Esophagus squamous epithelium (tissue), 4 donors: ENCODE measurements around the gene LTBP1.

ENCODE experiments used
- POLR2A ChIP-seq, 4 donors: fragments of 450-650 bp; IDR thresholded peaks; one replicate each; pipeline ENCODE4 v1.6.1; 2017; ENCODE audit warnings: antibody characterized with exemption in 4 of 4, mild to moderate bottlenecking in 4 of 4, moderate library complexity in 3 of 4
- TF ChIP-seq, protein P1 (sequence below), 6 experiments: fragments of 450-650 bp in 4 of 6; fragments of 200-600 bp in 2 of 6; sonication (generic) in 2 of 6; IDR thresholded peaks; one replicate each; pipeline ENCODE4 v1.5.1; 2016 to 2019; ENCODE audit warnings: antibody characterized with exemption in 6 of 6, mild to moderate bottlenecking in 4 of 6, moderate library complexity in 4 of 6

GRCh38 chr2:33021542-33022227 lies 74.9 kb downstream of the LTBP1 start:
- TF ChIP-seq, protein P1, sequence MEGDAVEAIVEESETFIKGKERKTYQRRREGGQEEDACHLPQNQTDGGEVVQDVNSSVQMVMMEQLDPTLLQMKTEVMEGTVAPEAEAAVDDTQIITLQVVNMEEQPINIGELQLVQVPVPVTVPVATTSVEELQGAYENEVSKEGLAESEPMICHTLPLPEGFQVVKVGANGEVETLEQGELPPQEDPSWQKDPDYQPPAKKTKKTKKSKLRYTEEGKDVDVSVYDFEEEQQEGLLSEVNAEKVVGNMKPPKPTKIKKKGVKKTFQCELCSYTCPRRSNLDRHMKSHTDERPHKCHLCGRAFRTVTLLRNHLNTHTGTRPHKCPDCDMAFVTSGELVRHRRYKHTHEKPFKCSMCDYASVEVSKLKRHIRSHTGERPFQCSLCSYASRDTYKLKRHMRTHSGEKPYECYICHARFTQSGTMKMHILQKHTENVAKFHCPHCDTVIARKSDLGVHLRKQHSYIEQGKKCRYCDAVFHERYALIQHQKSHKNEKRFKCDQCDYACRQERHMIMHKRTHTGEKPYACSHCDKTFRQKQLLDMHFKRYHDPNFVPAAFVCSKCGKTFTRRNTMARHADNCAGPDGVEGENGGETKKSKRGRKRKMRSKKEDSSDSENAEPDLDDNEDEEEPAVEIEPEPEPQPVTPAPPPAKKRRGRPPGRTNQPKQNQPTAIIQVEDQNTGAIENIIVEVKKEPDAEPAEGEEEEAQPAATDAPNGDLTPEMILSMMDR (IDR thresholded peaks at IDR 0.05): no peak
- TF ChIP-seq POLR2A (IDR thresholded peaks at IDR 0.05): no peak
